Peyer's patch (tissue), 4 donors: ENCODE results near the gene TAF12. TPM values are rescaled to one million over a fixed set of nuclear protein-coding genes. Genes with fewer than 3 reads are reported as not detected.
A peak's percentile ranks its signal among the peaks of the same experiment; 100 is the strongest.

Experiments used
- DNase-seq, 3 donors: peaks; one replicate each; pipeline ENCODE4 v3.0.0-alpha.2; 2017 to 2019
- H3K27ac ChIP-seq, 4 donors: fragments of 200-600 bp; sonication (generic); one replicate each; pipeline ENCODE4 v1.5.1; 2016 to 2019
- H3K27me3 ChIP-seq, 2 donors: fragments of 200-600 bp; sonication (generic); one replicate each; pipeline ENCODE4 v1.5.1; 2019
- H3K36me3 ChIP-seq, 3 donors: fragments of 200-600 bp; sonication (generic); one replicate each; pipeline ENCODE4 v1.5.1; 2016 to 2019
- H3K4me1 ChIP-seq, 4 donors: fragments of 200-600 bp; sonication (generic); one replicate each; pipeline ENCODE4 v1.5.1; 2016 to 2019
- H3K4me3 ChIP-seq, 4 donors: fragments of 200-600 bp; sonication (generic); 1 replicate in 3 of 4; 2 replicates in 1 of 4; pipeline ENCODE4 v1.5.1; 2016 to 2019; ENCODE audit warnings: mild to moderate bottlenecking in 1 of 4
- H3K9me3 ChIP-seq, 4 donors: fragments of 200-600 bp; sonication (generic); one replicate each; pipeline ENCODE4 v1.5.1; 2016 to 2019; ENCODE audit warnings: mild to moderate bottlenecking in 1 of 4
- CTCF ChIP-seq, 6 experiments: fragments of 450-650 bp in 4 of 6; fragments of 200-600 bp in 2 of 6; sonication (generic) in 1 of 6; IDR thresholded peaks; one replicate each; pipeline ENCODE4 v1.5.1; 2017 to 2019; ENCODE audit warnings: antibody characterized with exemption in 6 of 6, mild to moderate bottlenecking in 3 of 6, moderate library complexity in 1 of 6
- POLR2A ChIP-seq, 2 donors: fragments of 450-650 bp; IDR thresholded peaks; one replicate each; pipeline ENCODE4 v1.5.1; 2017; ENCODE audit warnings: antibody characterized with exemption in 2 of 2, mild to moderate bottlenecking in 2 of 2, moderate library complexity in 2 of 2
- total RNA-seq, 4 donors: library from RNA; depleted of rRNA; stranded (reverse); fragments of >200 nt; gene quantifications; one replicate each; pipeline ENCODE4 v1.1.0, GENCODE V29; 2016

TAF12 gene
- total RNA-seq, 4 donors from 2014 or later = 12.2 to 34.7 (median 14.6) TPM

GRCh38 chr1:28671254-28671780, 28.4 kb upstream of the TAF12 start:
- Histone ChIP-seq H3K36me3 (no peaks in the 10 kb centered on the region), H3K27me3 (no peaks in the 10 kb centered on the region), H3K27ac (no peak overlapping the region), H3K9me3 (no peaks in the 10 kb centered on the region), H3K4me3 (no peak overlapping the region), H3K4me1 (peaks cover 0 to 17% (median 6%) of the 10 kb centered on the region in 4 donors)
- DNase-seq = no peak
- no peak for TF ChIP-seq POLR2A (IDR thresholded peaks at IDR 0.05)
- TF ChIP-seq CTCF (IDR thresholded peaks at IDR 0.05) = no peak

GRCh38 chr1:28668956-28669723, 26.3 kb upstream of the TAF12 start:
- no peaks in the 10 kb centered on the region for H3K9me3 ChIP-seq

GRCh38 chr1:28668191-28668955, 25.5 kb upstream of the TAF12 start, which contains the start of gene GMEB1:
Gene GMEB1, plus strand, starts transcription at chr1:28668784. Its CDS starts 14,829 bp downstream, at chr1:28683613.
- peak within 1 kb of the TSS; percentile 87 to 100 (median 98) for H3K27ac ChIP-seq
- H3K4me3 ChIP-seq = peak within 1 kb of the TSS; percentile 93 to 100 (median 96)
- no peaks in the 10 kb centered on the region for H3K9me3 ChIP-seq
- TF ChIP-seq POLR2A (IDR thresholded peaks at IDR 0.05) (no peak), CTCF (IDR thresholded peaks at IDR 0.05) (no peak)
- DNase-seq = peak; percentile 80 to 94 (median 89)
- peaks cover 0 to 17% (median 6%) of the 10 kb centered on the region in 4 donors for H3K4me1 ChIP-seq
- no peaks in the 10 kb centered on the region for H3K36me3 ChIP-seq
- no peaks in the 10 kb centered on the region for H3K27me3 ChIP-seq

More at GRCh38 chr1:28668956-28669723, 26.3 kb upstream of the TAF12 start:
- TF ChIP-seq POLR2A (IDR thresholded peaks at IDR 0.05) (peak in 1 of 2 donors; percentile 78), CTCF (IDR thresholded peaks at IDR 0.05) (no peak)
- peak overlapping the region; percentile 93 to 100 (median 96) for H3K4me3 ChIP-seq
- peak; percentile 30 to 78 (median 78) for DNase-seq
- H3K4me1 ChIP-seq = peaks cover 0 to 17% (median 6%) of the 10 kb centered on the region in 4 donors
- peak overlapping the region; percentile 87 to 100 (median 98) for H3K27ac ChIP-seq
- H3K36me3 ChIP-seq = no peaks in the 10 kb centered on the region
- no peaks in the 10 kb centered on the region for H3K27me3 ChIP-seq

- H3K36me3 ChIP-seq = no peaks in the 10 kb centered on the region
- H3K4me3 ChIP-seq = no peak overlapping the region
- no peaks in the 10 kb centered on the region for H3K27me3 ChIP-seq
- no peaks in the 10 kb centered on the region for H3K9me3 ChIP-seq
- no peak for DNase-seq
- peaks cover 0 to 17% (median 6%) of the 10 kb centered on the region in 4 donors for H3K4me1 ChIP-seq
- no peak overlapping the region for H3K27ac ChIP-seq
- TF ChIP-seq POLR2A (IDR thresholded peaks at IDR 0.05) (no peak), CTCF (IDR thresholded peaks at IDR 0.05) (no peak)
Observed at GRCh38 chr1:28666806-28667205, 23.9 kb upstream of the TAF12 start.

GRCh38 chr1:28663871-28664470, 21.1 kb upstream of the TAF12 start:
- Histone ChIP-seq H3K27ac (no peak overlapping the region), H3K4me3 (no peak overlapping the region), H3K27me3 (no peaks in the 10 kb centered on the region), H3K9me3 (no peaks in the 10 kb centered on the region), H3K36me3 (no peaks in the 10 kb centered on the region), H3K4me1 (peaks cover 0 to 11% (median 6%) of the 10 kb centered on the region in 4 donors)
- TF ChIP-seq POLR2A (IDR thresholded peaks at IDR 0.05) (no peak), CTCF (IDR thresholded peaks at IDR 0.05) (no peak)
- DNase-seq = no peak
